HG03457 (cell line): ENCODE measurements around the gene CAB39L.

Experiments used
- ATAC-seq: cut with Tn5 transposase; IDR thresholded peaks from one replicate; pipeline ENCODE4 v1.9.1; 2021; ENCODE audit warnings: moderate number of reproducible peaks; ENCODE audit not compliant: unreplicated experiment

Gene CAB39L

DNA sequence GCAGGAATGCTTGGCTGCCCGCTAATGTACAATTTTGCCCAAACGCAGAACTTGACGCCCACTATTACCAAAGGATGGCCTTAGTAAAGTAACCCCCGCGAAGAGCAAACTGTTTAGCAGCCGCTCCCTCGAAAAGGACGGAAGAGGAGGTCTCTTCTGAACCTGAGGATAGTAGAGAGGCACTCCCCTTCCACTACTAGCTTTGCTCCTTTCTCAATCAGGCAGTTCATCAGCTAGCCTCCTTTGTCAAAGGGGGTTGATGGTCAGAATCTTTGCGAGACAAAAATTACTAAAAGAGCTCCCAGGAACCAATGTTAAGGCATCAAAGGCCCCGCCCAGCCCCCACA is 534 bp downstream of the CAB39L start:
- ATAC-seq, result no peak

- no peak for ATAC-seq
These were observed 2.0 kb downstream of the CAB39L start for GRCh38 chr13:49441846-49442245.

GRCh38 chr13:49441312-49441711 is 2.6 kb downstream of the CAB39L start:
- ATAC-seq, result no peak

- ATAC-seq, result no peak
These were observed 4.3 kb downstream of the CAB39L start for GRCh38 chr13:49439609-49440008.

DNA sequence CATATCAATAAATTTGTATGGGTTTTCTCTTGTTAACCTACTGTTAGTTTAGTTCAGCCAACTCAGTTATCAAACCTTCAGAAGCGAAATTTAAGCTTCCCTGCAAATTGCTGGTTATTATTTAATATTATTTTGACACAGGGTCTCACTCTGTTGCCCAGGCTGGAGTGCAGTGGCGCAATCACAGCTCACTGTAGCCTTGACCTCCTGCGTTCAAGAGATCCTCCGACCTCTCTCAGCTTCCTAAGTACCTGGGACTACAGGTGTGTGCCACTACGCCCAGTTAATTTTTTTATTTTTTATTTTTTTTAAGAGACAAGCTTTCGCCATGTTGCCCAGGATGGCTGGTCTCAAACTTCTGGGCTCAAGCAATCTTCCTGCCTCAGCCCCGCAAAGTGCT is 6.2 kb downstream of the CAB39L start:
- ATAC-seq, result no peak

DNA sequence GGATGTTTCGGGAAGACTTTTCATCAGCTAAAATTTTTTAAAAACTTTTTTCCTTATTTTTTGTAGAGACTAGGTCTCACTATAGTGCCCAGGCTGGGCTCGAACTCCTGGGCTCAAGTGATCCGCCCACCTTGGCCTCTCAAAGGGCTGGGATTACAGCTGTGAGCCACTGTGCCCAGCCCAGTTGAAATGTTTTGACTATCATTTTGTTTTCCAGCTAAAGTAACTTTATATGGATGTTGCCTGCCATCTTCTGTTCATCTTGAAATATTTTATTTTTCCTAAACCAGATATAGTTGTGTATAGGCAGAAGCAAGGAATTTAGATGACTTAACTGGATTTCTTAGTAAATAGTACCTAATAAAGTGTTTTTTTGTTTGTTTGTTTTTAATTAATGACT is 7.0 kb downstream of the CAB39L start:
- ATAC-seq, result no peak

DNA sequence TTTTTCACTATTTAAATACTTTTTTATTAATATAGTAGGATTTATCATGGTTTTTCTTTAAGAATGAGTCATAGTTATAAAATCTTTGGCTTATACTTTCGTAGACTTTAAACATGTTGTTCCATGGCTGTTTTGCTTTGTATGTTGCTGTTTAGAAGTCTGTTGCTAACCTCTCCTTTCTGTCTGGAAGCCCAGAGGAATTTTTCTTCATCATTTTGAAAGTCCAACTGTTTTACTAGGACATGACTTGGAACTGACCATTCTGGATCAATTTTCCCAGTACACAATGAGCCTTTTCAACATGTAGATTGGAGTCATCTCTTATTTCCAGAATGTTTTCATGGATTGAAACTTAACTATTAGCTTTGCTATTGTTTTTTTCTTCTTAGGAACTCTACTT is 7.9 kb downstream of the CAB39L start:
- no peak for ATAC-seq

GRCh38 chr13:49429121-49429520 is 14.7 kb downstream of the CAB39L start:
- ATAC-seq, result no peak

DNA sequence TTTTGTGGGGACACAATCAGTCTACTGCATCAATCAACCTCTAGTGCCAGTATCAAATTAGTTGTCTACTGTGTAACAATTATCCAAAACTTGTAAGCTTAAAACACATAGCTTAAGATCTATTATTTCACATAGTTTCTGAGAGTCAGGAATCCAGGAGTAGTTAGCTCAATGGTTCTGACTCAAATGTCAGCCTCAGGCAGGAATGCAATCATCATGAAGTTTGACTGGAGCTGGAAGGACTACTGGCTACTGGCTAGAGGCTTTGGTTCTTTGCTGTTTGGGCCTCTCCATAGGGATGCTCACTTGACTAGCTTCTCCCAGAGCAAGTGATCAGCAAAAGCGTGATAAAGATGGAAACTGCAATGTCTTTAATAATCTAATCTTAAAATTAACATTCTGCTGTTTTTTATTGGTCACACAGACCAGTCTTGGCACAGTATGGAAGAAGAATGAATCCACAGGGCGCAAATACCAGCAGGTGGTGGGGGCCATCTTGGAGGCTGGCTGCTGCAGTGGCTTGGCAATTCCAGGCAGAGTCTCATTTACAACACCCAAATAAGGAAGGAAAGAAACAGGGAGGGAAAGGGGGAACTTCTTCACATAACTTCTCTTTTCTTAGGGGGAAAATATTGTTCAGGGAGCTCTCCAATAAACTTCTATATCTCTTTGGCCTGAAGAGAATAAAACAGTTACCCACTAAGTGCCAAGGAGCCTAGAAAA is 15.7 kb downstream of the CAB39L start:
- no peak for ATAC-seq

GRCh38 chr13:49424011-49424560 is 19.8 kb downstream of the CAB39L start:
- no peak for ATAC-seq

GRCh38 chr13:49421391-49421790 is 22.5 kb downstream of the CAB39L start:
- no peak for ATAC-seq

- no peak for ATAC-seq
These were observed 24.6 kb downstream of the CAB39L start for GRCh38 chr13:49419276-49419675.

GRCh38 chr13:49418206-49418605 is 25.7 kb downstream of the CAB39L start:
- no peak for ATAC-seq

GRCh38 chr13:49417161-49417560 is 26.7 kb downstream of the CAB39L start:
- ATAC-seq, result no peak

- no peak for ATAC-seq
These were observed 31.1 kb downstream of the CAB39L start for GRCh38 chr13:49412749-49413148.

DNA sequence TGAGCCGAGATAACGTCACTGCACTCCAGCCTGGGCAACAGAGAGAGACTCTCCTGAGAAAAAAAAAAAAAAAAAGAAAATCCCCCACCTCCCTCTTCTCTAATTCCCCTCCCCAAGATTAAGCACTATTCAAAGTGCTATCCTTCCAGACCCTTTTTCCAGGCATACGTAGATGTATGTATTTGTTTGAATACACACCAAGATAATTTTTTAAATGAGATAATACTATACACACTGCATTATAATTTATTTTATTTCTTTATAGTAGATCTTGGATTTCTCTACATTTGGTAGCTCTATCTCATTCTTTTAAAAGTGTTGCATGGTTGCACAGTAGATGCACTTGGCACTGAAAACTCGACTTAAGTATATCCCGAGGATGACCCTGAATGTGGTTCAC is 32.5 kb downstream of the CAB39L start:
- no peak for ATAC-seq

- no peak for ATAC-seq
These were observed 33.4 kb downstream of the CAB39L start for GRCh38 chr13:49410477-49410876.

DNA sequence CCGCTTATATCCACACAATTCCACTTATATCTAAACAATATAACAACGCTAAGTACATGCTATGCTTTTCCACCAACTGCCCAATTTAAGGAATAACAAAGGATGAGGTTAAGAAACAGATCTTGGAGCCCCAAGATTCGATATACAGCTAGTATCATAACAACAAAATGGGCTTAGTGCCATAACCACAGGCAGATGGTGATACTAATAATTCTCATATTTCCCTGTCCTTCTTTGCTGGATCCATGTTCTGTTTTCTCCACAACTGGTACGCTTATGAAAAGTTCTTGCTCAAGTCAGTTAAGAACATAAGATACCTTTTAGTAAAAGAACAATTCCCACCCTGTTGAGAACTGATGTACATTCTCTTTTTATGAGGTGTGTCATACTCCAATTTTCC is 33.9 kb downstream of the CAB39L start:
- no peak for ATAC-seq

DNA sequence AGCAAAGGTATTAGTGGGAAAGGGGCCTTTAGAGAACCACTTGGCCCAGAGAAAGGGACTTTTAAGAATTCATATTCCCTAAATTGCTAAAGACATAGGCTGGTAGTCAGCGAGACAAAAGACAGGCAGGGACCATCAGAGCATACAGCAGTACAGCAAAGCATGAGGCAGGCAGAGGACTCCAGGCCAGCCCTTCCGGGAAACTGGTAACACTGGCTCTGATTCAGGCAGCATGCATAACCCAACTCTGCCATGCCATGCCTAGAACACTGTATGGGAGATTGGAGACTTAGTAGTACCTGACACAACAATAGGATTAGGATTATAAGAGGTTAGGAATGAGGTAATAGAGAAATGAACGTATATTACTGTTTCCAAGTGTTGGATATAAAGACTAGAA is 34.9 kb downstream of the CAB39L start:
- no peak for ATAC-seq

DNA sequence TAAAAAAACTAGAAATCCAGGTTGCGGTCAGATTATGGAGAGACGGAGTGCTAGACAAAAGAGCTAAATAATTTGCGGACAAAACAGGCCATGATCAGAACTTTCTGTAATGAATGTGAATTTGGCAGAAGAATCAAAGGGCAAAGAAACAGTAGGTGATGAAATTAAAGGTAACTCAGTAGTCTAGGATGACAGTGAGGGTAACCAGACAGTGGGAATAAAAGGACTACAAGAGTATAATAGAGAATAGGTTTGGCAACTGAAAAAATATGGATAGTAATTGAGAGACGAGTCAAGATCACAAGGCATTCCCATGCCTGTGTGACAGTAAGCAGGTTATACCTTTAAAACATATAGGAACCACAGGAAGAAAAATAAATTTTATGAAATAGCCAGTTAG is 35.9 kb downstream of the CAB39L start:
- no peak for ATAC-seq

- no peak for ATAC-seq
These were observed 36.8 kb downstream of the CAB39L start for GRCh38 chr13:49407068-49407467.

GRCh38 chr13:49404703-49405020 is 39.2 kb downstream of the CAB39L start:
- no peak for ATAC-seq

GRCh38 chr13:49403996-49404702 is 39.7 kb downstream of the CAB39L start:
- ATAC-seq, result no peak
